SJCRH30 (cell line): ENCODE data around the gene LRP5. TPM values are rescaled to one million over a fixed set of nuclear protein-coding genes. Genes with fewer than 3 reads are reported as not detected.

Experiments used
- DNase-seq, 2 experiments: peaks; one replicate each; pipeline ENCODE4 v3.0.0-alpha.2; 2015 to 2020
- H3K27ac ChIP-seq: fragments of 250-450 bp; sonication (Bioruptor Pico); 2 replicates; pipeline ENCODE4 v1.5.1; 2020; ENCODE audit warnings: mild to moderate bottlenecking, moderate library complexity
- H3K27me3 ChIP-seq: fragments of 250-450 bp; sonication (Bioruptor Pico); 2 replicates; pipeline ENCODE4 v1.5.1; 2020; ENCODE audit warnings: mild to moderate bottlenecking, moderate library complexity
- H3K36me3 ChIP-seq: fragments of 250-450 bp; sonication (Bioruptor Pico); 2 replicates; pipeline ENCODE4 v1.5.1; 2020; ENCODE audit warnings: mild to moderate bottlenecking, moderate library complexity
- H3K4me1 ChIP-seq: fragments of 250-450 bp; sonication (Bioruptor Pico); 2 replicates; pipeline ENCODE4 v1.5.1; 2020; ENCODE audit warnings: mild to moderate bottlenecking, moderate library complexity
- H3K4me3 ChIP-seq: fragments of 250-450 bp; sonication (Bioruptor Pico); 2 replicates; pipeline ENCODE4 v1.5.1; 2020; ENCODE audit warnings: mild to moderate bottlenecking, moderate library complexity
- H3K9me3 ChIP-seq: fragments of 250-450 bp; sonication (Bioruptor Pico); replicated peaks from 2 replicates; pipeline ENCODE4 v1.5.1; 2020; ENCODE audit warnings: mild to moderate bottlenecking, moderate library complexity
- total RNA-seq: library from RNA; depleted of rRNA; stranded (reverse); fragments of >200 nt; shearing (Covaris generic); gene quantifications from 2 replicates; pipeline ENCODE4 v1.2.3, GENCODE V29; 2014

LRP5 gene
- total RNA-seq, 1 experiment from 2014 or later: 46.5 TPM

- Histone ChIP-seq H3K4me3 (no peak overlapping the region), H3K4me1 (peaks cover 26% of the 10 kb centered on the region), H3K27me3 (no peaks in the 10 kb centered on the region), H3K9me3 (no peaks in the 10 kb centered on the region), H3K27ac (no peak overlapping the region), H3K36me3 (peaks cover 71% of the 10 kb centered on the region)
- DNase-seq: no peak
Measured at GRCh38 chr11:68414496-68415221, 102.3 kb downstream of the LRP5 start.

GRCh38 chr11:68416070-68416578 lies 103.7 kb downstream of the LRP5 start:
- Histone ChIP-seq H3K9me3 (no peaks in the 10 kb centered on the region), H3K4me1 (peaks cover 19% of the 10 kb centered on the region), H3K36me3 (peaks cover 63% of the 10 kb centered on the region), H3K4me3 (no peak overlapping the region), H3K27ac (no peak overlapping the region), H3K27me3 (no peaks in the 10 kb centered on the region)
- DNase-seq: no peak

DNA sequence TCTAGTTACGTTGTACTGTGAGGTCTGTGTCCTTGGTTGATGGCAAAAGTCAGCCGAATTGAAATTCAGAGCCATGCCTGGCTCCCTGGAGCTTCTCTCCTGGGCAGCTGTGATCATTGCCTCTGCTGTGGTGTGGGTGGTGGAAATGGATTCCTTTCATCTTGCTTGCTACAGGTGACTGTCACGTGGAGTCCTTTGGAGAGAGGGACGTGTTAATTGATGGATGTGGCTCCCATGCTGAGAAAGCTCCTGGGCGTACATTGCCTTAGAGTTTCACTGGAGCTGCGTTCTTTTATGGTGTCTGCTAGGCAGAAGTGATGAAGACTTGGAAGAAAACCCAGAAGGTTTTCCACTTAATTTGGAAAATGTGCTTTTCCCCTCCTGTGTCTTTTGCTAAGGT lies 106.3 kb downstream of the LRP5 start:
- H3K27ac ChIP-seq: no peak overlapping the region
- no peak for DNase-seq
- H3K36me3 ChIP-seq: peaks cover 48% of the 10 kb centered on the region
- peaks cover 5% of the 10 kb centered on the region; the same call in 1 of the 2 replicates for H3K4me1 ChIP-seq
- no peaks in the 10 kb centered on the region for H3K27me3 ChIP-seq
- no peak overlapping the region for H3K4me3 ChIP-seq
- no peaks in the 10 kb centered on the region for H3K9me3 ChIP-seq

- Histone ChIP-seq H3K4me3 (no peak overlapping the region), H3K9me3 (no peaks in the 10 kb centered on the region), H3K27me3 (no peaks in the 10 kb centered on the region), H3K27ac (no peak overlapping the region), H3K4me1 (peaks cover 5% of the 10 kb centered on the region; the same call in 1 of the 2 replicates), H3K36me3 (peaks cover 46% of the 10 kb centered on the region)
- no peak for DNase-seq
Measured at GRCh38 chr11:68420171-68420570, 107.8 kb downstream of the LRP5 start.

- H3K36me3 ChIP-seq: peaks cover 63% of the 10 kb centered on the region
- no peaks in the 10 kb centered on the region for H3K9me3 ChIP-seq
- no peak for DNase-seq
- H3K4me1 ChIP-seq: peaks cover 5% of the 10 kb centered on the region; the same call in 1 of the 2 replicates
- H3K4me3 ChIP-seq: no peak overlapping the region
- no peak overlapping the region for H3K27ac ChIP-seq
- no peaks in the 10 kb centered on the region for H3K27me3 ChIP-seq
Measured at GRCh38 chr11:68423481-68423880, 111.1 kb downstream of the LRP5 start.

DNA sequence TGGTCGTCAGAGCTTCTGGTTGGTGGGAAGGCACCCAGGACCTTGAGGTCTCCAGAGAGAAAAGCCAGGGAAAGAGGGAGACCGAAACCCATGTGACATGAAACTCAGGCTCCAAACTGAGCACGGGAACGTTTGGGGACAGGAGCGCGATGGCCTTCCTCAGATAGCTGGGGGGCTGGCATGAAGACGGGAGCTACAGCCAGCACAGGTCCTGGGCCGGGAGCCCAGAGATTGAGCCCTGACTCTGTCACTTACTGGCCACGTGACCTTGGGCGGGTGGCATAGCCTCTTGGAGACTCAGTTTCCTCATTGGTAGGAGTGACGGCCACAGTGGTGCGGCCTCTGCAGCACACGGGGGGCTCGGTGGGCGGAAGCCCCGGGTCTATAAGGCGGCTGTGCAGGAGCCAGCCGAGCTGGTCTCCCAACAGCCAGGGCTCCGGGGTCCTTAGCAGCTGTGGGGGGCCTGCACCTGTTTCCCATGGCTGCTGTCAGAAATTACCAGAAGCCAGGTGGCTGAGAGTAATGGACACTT lies 111.8 kb downstream of the LRP5 start:
- Histone ChIP-seq H3K4me3 (no peak overlapping the region), H3K27me3 (no peaks in the 10 kb centered on the region), H3K9me3 (no peaks in the 10 kb centered on the region), H3K27ac (no peak overlapping the region), H3K36me3 (peaks cover 61% of the 10 kb centered on the region), H3K4me1 (peaks cover 5% of the 10 kb centered on the region; the same call in 1 of the 2 replicates)
- no peak for DNase-seq

- no peak for DNase-seq
- no peak overlapping the region for H3K27ac ChIP-seq
- H3K4me3 ChIP-seq: no peak overlapping the region
- H3K36me3 ChIP-seq: peaks cover 65% of the 10 kb centered on the region
- H3K4me1 ChIP-seq: peaks cover 5% of the 10 kb centered on the region; the same call in 1 of the 2 replicates
- H3K9me3 ChIP-seq: no peaks in the 10 kb centered on the region
- H3K27me3 ChIP-seq: no peaks in the 10 kb centered on the region
Measured at GRCh38 chr11:68424981-68425865, 112.8 kb downstream of the LRP5 start.

DNA sequence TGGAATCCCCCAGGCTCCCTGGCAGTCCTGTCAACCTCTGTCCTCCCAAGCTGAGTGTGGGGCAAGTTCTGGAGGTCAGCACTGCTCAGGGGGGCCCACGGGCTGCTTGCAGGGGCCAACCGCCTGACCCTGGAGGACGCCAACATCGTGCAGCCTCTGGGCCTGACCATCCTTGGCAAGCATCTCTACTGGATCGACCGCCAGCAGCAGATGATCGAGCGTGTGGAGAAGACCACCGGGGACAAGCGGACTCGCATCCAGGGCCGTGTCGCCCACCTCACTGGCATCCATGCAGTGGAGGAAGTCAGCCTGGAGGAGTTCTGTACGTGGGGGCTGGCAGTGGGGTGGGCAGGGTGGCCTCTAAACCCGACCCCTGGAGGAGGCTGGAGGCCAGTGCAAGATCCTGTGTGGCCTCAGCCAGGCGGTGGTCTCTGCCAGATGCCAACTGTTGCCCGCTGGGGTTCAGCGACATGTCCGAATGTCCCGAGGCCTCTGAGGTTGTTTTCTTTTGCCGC lies 113.5 kb downstream of the LRP5 start:
- Histone ChIP-seq H3K4me3 (no peak overlapping the region), H3K4me1 (peaks cover 5% of the 10 kb centered on the region; the same call in 1 of the 2 replicates), H3K27me3 (no peaks in the 10 kb centered on the region), H3K36me3 (peaks cover 71% of the 10 kb centered on the region), H3K27ac (no peak overlapping the region), H3K9me3 (no peaks in the 10 kb centered on the region)
- no peak for DNase-seq

DNA sequence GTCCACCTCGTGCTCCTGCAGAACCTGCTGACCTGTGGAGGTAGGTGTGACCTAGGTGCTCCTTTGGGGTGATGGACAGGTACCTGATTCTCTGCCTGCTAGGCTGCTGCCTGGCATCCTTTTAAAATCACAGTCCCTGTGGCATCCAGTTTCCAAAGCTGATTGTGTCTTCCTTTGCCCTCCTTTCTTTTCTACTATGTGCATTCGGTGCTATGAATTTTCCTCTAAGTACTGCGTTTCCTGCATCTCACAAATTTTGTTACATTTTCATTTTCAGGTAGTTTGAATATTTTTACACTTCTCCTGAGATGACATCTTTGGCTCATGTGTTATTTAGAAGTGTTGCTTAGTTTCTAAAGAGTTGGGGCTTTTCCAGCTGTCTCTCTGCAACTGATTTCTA lies 117.3 kb downstream of the LRP5 start:
- Histone ChIP-seq H3K4me3 (no peak overlapping the region), H3K27ac (no peak overlapping the region), H3K36me3 (peaks cover 84% of the 10 kb centered on the region), H3K9me3 (no peaks in the 10 kb centered on the region), H3K27me3 (no peaks in the 10 kb centered on the region), H3K4me1 (peaks cover 8% of the 10 kb centered on the region; the same call in 1 of the 2 replicates)
- no peak for DNase-seq

GRCh38 chr11:68430384-68430783 lies 118.0 kb downstream of the LRP5 start:
- Histone ChIP-seq H3K27ac (no peak overlapping the region), H3K27me3 (no peaks in the 10 kb centered on the region), H3K9me3 (no peaks in the 10 kb centered on the region), H3K4me3 (no peak overlapping the region), H3K36me3 (peaks cover 84% of the 10 kb centered on the region), H3K4me1 (peaks cover 8% of the 10 kb centered on the region; the same call in 1 of the 2 replicates)
- no peak for DNase-seq

- Histone ChIP-seq H3K27me3 (no peaks in the 10 kb centered on the region), H3K4me3 (no peak overlapping the region), H3K36me3 (peaks cover 83% of the 10 kb centered on the region), H3K27ac (no peak overlapping the region), H3K4me1 (peaks cover 8% of the 10 kb centered on the region; the same call in 1 of the 2 replicates), H3K9me3 (no peaks in the 10 kb centered on the region)
- no peak for DNase-seq
Measured at GRCh38 chr11:68430801-68431200, 118.4 kb downstream of the LRP5 start.

- H3K4me3 ChIP-seq: no peak overlapping the region
- H3K27me3 ChIP-seq: no peaks in the 10 kb centered on the region
- H3K27ac ChIP-seq: no peak overlapping the region
- H3K9me3 ChIP-seq: no peaks in the 10 kb centered on the region
- H3K36me3 ChIP-seq: peaks cover 70% of the 10 kb centered on the region
- H3K4me1 ChIP-seq: peaks cover 8% of the 10 kb centered on the region
- DNase-seq: peak; percentile 39 to 42
Measured at GRCh38 chr11:68431984-68432645, 119.7 kb downstream of the LRP5 start.

- H3K27ac ChIP-seq: no peak overlapping the region
- H3K4me1 ChIP-seq: peaks cover 11% of the 10 kb centered on the region
Measured at GRCh38 chr11:68432874-68433273, 120.5 kb downstream of the LRP5 start.

GRCh38 chr11:68433541-68433940 lies 121.2 kb downstream of the LRP5 start:
- H3K4me1 ChIP-seq: peaks cover 11% of the 10 kb centered on the region
- H3K36me3 ChIP-seq: peaks cover 67% of the 10 kb centered on the region
- H3K27ac ChIP-seq: no peak overlapping the region
- no peak for DNase-seq
- H3K9me3 ChIP-seq: no peaks in the 10 kb centered on the region
- no peak overlapping the region for H3K4me3 ChIP-seq
- no peaks in the 10 kb centered on the region for H3K27me3 ChIP-seq

More at GRCh38 chr11:68432874-68433273, 120.5 kb downstream of the LRP5 start:
- Histone ChIP-seq H3K27me3 (no peaks in the 10 kb centered on the region), H3K36me3 (peaks cover 68% of the 10 kb centered on the region), H3K4me3 (no peak overlapping the region), H3K9me3 (no peaks in the 10 kb centered on the region)
- no peak for DNase-seq
